NCI-H774 (cell line): ENCODE data around the gene SOX13.
"Not testable (repeated sequence)": the region's sequence is repeated elsewhere in the genome, so short reads cannot be mapped to it uniquely, and the experiment has no call there.

Source experiments
- DNase-seq: peaks from one replicate; lab custom pipeline; 2025; lab: John Stamatoyannopoulos, UW

SOX13 gene

DNA sequence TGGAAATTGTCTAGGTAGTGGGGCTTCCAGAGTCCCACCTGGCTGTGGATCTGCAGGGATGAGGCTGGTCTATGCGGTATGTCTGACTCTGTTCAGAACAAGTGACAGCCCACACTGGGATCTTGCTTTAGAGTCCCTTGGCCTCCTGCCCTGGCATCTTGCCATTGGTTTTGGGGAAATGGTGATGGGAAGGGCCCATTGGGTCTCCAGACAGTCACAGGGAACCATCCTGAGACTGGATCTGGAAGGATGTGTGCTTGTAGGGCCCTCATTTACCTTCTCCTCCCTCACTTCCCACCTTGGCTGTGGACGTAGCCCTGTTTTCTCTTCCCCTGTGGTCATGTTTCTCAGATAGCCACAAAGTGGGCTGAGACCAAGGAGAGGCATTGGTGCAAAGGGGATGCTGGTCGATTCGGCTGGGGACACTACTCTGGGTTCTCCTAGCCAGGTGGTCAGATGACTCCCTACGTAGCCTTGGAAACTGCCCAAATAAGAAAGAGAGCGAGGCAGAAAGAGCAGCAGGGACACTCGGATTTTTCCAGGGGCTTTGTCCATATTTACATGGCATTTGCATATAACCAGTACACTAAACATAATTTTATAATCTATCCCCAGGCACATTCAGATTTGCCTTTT is 15.1 kb downstream of the SOX13 start:
- no peak for DNase-seq

DNA sequence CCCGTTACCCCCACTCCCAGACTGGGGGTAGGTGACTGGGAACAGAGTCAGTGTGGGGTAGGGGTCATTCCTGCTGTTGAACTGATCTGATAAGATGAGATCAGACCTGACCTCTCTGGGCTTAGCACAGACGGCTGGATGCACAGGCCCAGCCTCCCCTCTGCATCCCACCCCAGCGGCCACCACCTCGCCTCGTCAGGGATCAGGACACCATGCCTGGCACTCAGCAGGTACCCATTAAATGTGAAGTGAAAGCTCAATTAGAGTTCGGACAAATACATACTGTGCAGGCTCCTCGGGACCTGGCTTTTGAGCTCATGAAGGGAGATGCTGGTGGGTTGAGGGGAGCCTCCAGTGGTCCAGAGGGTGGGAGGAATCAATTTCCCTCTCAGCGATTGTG is 15.7 kb downstream of the SOX13 start:
- DNase-seq = no peak

DNA sequence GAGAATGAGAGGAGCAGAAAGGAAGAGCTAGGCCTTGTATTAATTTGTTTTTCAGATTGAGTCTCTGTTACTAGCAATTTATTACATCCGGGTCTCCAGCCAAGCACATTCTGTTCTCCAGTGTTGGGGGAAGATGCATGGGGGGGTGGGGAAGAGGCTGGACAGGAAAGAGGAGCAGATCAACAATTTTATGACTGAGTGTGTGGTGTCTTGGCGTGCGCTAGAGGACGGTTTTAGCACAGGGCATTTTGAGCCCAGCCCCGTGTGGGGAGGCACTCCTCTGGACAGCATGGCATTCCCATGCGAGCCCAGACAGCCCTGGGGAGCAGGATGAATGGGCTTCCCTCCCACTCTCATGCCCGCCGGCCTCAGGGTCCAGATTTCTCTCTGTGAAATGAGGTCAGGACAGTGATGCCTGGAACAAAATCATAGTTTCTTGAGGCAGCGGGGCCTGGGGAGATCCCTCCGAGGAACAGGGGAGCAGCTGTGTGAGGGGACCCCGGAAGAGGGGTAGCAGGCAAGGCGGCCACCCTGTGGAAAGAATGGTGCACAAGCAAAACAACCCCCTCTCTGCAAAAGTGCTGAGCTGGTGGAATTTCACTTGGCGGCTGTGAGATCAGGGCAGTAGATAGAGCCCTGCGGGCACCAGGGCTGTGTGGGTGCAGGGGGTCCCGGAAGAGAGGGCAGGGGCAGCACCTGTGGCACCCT is 16.3 kb downstream of the SOX13 start:
- no peak for DNase-seq

DNA sequence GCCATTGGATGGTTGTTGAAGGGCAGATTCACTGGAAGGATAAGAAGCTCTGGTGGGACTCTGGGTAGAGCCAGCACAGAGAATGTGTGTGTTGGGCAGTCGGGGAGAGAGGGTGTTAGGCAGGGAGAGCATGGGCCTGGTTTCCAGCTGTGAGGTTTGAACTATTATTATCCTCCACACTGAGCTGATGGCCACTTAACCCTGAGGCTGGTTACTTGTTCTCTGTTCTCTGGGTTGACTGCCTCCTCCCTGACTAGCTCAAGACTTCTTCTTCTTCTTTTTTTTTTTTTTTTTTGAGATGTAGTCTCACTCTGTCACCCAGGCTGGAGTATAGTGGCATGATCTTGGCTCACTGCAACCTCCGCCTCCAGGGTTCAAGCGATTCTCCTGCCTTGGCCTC is 17.2 kb downstream of the SOX13 start:
- DNase-seq = not testable (repeated sequence)

DNA sequence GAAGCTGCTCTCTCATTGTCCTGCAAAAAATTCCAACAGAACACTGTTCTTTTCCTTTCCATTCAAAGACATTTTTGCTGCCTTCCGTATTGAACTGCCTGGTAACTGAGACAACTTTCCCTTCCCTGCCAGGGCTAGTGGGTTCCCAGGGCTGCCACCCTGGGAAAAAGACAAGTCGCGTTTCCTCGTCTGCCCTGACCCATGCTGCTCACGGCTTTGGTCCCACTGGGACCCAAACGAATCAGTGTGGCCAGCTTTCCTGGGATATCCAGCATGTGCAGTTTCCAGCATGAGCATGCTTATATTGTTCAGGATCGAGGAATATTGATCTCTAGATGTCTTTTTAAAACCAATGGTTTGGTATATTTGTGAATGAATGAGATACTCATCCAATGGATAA is 18.2 kb downstream of the SOX13 start:
- DNase-seq = no peak

DNA sequence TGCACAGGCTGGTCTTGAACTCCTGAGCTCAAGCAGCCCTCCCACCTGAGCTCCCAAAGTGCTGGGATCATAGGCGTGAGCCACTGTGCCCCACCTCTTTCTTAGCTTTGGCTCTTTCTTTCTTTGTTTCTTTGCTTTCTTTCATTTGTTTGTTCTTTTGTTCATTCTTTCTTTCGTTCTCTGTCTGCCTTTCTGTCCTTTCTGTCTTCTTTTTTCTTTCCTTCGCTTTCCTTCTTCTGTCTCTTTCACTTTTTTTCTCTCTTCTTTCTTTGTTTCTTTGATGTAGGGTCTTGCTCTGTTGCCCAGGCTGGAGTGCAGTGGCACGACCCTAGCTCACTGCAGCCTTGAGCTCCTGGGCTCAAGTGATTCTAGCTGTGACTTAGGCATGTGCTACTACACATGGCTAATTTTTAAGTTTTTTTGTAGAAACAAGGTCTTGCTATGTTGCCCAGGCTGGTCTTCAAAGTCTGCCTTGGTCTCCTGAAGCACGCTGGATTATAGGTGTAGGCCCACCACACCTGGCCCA is 18.9 kb downstream of the SOX13 start:
- DNase-seq = no peak

DNA sequence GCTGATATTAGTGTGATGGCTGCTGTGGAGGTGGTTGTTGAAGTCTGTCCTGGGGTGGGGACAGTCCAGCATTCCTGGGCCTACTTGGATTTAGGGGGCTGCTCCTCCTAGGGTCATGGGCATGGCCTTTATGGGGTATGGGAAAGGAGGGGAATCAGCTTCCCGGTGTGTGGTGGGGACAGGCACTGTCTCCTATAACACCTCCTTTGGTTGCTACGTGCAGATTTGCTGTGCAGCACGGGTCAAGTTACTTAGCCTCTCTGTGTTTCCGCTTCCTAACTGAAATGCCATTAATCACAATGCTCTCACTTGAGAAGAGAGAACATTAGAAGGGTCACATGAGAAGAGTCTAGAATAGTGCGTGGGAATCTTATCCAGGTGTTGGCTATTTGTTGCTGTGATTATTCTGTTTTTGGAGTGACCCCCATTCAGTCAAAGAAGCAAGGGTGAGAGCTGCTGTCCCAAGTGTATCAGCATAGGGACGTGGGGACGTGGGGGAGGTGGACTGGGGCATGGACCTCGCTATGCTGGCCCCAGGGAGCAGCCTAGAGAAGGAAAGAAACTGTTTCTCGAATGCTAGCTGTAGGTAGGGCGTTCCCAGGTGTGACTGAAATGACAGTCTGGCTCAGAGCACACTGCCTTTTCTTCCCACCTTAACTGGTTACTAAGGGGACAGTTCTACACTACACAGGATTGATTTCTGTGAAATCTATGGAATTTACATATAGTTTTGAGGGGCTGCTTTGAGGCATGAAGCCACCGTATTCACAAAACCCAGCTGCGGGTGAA is 19.9 kb downstream of the SOX13 start:
- no peak for DNase-seq

DNA sequence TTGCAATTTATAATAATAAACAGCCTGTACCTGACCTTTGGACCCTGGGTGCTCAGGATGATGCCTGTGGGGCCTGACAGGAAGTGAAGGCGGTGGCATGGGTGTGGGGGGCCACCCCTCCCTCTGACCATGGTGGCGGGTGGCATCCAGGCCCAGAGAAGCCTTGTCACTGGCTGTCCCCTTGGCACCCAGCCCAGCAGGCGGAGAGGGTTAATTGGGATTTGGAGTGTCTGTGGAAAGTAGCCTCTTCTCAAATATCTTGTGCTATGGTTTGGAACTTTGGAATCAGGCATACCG is 20.5 kb downstream of the SOX13 start:
- DNase-seq = no peak

DNA sequence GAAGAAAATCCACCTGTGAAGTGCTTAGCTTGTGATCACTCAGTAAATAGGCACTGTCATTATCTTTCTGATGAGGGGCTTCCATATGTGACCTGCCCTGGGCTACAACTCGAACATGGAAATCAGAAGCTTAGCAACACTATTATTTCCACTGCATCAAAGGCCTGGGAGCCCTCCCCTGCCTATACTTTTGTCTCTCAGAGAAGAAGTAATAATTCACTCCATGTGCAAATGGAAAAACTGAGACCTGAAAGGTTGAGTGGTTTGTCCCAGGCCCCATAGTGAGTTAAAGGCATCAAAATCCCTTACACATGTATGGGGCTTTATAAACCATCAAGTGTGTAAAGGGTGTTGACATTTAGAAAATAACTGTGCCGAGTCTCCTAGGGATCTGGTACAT is 20.9 kb downstream of the SOX13 start:
- no peak for DNase-seq

DNA sequence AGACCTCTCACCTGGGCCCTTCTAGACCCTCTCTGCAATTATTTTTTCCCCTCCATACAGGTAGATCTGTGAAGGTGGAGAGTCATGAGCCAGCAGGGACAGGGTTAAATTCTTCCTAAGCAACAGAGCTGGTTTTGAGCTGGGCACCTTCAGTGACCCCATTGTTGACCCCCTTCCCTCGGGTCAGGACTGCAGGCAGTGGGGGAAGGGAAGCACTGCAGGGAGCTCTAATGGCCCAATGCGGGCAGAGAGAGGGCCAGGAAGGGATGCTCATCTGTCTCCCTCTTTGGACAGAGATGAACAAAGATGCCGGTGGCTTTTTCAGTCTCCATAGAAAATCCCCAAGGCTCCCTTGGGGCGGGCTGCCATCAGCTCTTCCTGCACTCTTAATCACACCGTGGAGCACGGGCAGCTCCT is 21.4 kb downstream of the SOX13 start:
- no peak for DNase-seq

DNA sequence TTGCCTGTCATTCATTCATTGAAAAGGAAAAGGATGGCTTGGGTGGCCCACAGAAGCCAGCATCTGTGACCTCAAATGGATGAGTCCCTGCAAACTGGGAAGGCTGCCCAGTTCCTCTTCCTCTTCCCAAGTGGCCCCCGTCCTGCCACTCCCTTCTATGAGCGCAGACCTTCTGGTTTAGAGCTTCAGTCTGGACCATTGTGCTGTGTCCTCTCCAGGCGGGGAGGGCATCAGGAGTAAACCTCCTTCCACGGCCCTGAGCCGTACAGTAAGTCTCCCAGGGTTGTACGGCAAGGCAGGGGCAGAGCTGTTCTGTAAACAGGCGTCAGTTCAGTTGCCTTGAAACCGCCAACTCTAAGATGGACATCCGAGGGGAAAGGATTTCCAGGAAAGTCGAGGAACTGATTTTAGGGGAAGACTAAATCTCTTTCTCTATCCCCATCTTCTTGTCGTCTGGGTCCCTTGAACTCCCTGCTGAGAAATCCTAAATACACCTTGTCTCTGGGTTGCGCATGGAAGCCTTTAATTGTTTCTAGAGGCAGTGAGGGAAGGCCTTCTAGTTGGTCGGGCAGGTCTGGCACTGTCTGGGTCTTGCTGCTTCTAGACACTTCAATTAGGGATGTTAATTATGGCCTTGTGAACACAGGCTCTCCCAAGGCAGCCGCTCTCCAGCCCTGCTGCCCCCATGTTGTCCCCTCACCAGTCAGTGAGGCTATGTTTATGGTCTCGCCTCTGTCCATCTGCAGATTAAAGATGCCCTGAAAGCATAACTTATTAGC is 22.1 kb downstream of the SOX13 start:
- no peak for DNase-seq

DNA sequence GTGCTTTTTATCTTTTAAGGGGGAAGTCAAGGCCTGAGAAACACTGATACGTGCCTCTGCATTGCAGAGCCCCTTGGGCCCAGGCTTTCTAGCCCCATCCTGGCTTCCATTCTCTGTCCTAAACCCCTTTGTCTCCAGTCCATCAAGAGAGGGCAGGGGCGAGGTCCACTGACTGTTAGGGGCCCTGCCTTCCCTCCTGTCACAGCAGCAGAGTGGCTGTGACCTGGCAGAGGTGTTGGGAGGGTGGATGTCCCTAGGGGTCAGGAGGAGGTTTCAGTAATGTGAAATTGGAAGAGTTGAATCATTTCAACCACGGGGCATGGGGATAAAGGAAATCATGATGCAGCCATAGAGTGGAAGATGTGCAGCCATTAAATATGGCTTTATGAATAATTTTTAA is 24.0 kb downstream of the SOX13 start:
- no peak for DNase-seq

DNA sequence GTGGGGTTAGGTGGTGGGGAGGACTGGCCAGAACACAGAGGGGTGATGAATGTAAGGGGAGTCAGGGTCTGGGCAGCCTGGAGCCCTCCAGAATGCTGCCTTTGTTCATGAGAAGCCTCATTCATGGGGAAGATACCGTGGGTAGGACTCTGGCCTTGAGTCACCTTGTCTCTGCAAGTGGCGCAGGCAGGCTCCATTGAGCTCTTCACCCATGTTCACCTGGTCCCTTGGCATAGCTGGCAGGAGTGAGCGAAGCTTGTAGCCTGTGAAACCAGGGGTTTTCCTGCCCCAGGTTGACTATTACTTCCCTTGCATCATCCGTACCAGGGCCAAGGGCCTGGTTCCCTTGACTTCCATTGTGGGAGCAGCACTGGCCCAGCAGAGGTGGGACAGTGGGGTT is 25.8 kb downstream of the SOX13 start:
- no peak for DNase-seq

DNA sequence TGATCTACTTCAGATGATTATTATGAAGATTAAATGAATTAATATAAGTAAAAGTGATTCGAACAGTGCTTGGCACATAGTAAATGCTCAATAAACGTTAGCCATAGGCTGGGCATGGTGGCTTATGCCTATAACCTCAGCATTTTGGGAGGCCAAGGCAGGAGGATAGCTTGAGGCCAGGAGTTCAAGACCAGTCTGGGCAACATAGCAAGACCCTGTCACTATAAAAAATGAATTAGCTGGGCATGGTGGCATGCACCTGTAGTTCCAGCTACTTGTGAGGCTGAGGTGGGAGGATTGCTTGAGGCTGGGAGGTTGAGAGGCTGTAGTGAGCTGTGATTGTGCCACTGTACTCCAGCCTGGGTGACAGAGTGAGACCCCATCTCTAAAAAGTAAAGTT is 26.8 kb downstream of the SOX13 start:
- not testable (repeated sequence) for DNase-seq

DNA sequence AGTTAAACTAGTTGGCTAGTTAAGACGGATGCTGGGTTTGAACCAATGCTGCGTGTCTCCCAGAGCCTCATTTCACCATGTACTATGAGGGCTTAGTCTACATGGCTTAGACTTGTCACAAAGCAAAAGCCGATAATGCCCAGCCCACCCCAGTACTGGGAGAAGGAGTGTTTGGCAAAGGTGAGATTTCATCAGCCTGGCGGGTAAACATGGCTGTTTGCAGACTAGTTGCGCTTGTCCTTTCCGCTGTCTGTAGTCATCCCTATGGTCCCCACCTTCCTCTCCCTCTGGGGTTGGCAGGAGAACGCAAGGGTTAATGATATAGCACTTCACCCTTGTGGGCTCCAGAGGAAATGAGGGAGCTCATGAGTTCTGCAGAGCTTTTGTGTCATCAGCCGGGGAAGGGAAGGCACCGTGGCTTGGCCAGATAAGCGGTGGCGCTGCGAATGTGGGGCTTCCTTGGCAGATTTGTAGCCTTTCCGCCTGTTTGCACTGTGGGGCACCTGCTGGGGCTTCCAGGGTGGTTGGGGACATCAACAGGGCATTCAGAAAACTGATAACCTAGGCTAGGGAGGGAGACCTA is 29.2 kb downstream of the SOX13 start:
- DNase-seq = no peak

DNA sequence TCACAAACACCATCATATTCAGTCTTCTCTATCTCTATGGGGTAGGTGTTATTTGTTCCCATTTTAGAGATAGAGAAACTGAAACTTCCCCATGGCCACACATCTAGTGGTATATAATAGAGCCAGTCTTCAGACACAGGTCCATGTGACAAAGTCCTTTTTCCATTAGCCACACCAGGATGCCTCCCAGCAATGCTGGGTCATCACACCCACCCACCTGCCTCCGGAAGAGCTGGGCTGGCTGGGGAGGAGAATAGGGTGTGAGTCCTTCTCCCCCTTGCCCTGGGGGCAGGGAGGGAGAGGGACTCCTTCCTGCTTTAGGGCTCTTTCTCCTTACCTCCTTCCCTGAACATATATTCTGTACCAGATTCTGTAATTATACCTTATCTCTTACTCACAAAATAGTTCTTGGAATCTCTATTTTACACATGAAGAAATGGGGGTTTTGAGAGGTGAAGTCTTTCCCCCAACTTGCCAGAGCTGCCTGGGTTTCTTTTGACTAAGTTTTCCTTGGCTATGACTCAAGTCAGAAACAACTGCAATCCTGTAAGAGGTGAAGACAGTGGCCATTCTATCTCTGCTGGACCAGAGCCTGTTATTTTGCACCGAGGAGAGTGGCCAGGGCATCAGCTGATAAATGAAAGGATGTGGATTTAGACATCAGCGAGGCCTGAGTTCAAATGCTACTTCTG is 30.0 kb downstream of the SOX13 start:
- no peak for DNase-seq

DNA sequence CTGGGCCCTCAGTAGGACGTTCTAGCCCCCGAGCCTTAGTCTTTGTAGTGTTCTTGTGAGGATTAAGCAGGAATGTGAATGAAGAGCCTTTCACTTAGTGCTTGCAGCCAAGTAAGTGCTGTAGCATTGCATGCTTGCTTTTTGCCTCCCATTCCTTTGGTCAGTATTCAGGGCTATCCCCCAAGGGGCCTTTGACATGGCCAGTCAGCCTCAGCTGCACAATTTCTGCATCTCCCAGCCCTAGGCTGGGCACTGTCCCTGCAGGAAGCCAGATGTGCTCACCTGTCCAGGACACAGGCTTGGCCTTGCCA is 30.5 kb downstream of the SOX13 start:
- no peak for DNase-seq

DNA sequence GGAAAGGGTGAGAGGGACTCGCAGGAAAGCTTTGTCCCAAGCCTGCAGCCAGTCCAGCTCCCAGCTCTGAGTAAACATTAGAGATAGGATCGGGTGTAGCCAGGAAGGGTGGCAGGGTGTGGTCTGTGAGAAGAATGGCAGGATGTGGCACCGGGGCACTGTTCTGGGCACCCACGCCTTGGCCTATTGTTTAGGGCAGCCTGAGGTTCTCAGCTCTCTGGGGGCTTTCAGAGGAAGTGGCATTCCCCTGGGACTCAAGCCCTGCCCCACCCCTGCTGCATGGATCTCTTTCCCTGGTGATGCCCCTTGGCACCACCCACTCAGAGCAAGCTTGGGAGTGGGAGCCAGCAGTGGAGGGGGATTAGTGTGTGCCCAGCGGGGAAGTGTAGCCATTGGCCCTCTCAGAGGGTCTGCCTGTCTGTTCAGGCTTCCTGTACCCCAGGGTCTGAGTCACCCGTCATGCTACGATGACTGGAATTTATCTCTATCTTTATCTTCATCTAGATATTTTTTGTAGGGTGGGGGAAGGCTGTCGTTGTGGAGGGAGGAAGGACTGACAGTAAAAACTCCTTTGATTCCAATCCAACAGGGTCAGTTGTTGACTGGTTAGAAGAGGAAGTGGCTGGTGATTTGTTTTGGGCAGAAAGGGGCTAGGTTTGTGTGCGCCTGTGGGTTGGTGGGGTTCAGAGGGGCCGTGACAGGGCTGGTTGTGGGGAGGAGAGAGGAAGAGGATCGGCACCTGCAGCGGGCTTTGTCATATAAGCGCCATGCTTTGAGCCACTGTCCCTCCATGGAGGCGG is 31.6 kb downstream of the SOX13 start:
- DNase-seq = no peak

DNA sequence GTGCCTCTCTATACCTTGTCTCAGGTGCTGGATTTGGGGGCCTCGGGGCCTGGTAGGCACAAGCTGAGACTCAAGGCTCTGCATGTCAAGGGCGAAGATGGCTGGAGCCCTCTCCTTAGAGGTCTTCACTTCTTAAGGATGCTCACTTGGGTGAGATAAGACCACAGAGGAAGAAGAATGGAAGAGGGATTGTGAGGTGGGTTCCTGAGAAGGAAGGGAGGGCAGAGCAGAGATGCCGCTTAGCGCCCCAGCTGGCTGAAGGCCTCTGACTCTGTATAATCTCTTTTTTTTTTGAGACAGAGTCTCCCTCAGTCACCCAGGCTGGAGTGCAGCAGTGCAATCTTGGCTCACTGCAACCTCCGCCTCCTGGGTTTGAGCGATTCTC is 32.2 kb downstream of the SOX13 start:
- DNase-seq = no peak

DNA sequence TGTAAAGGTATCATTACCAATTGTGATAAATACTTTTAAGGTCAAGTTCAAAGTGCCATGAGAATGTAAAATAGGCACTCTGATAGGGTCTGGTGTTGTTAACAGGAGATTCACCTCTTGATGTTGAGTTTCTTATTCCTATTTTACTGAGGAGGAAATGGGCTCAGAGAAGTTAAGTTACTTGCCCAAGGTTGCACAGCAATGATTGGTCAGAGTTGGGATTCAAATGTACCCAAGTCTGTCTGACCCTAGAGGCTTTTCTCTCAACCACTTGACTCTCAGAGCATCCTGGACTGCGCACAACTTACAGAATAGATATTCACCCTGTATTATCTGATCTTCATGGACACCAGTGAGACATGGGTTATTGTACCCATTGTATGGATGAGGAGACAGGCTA is 33.9 kb downstream of the SOX13 start:
- DNase-seq = no peak

DNA sequence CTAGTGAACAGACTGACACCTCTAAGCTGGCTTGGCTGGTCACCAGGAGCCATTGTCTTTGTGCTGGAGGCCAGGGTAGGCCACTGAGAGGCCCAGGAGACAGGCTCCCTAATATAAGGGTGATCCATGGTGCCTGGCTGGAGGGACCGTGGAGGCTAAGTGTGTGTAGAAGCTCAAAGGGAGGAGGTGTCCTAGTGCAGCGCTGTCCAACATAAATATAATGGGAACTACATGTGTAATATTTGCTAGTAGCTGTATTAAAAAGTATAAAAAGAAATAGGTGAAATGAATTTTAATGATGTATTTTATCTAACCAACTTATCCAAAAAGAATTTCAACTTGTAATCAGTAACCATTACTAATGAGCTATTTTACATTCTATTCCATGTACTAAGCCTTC is 35.0 kb downstream of the SOX13 start:
- no peak for DNase-seq
